H1 (cell line): ENCODE data around the gene GADL1. TPM values are rescaled to one million over a fixed set of nuclear protein-coding genes. Genes with fewer than 3 reads are reported as not detected.

Experiments used
- CTCF ChIA-PET: fragments of 300-600 bp; sonication (Branson Sonifier 250); formaldehyde crosslinking; loops from one replicate; lab custom pipeline; 2021; ENCODE audit not compliant: partially characterized antibody; lab: Charles Lee
- POLR2A ChIA-PET: fragments of 300-600 bp; sonication (Branson Sonifier 250); formaldehyde crosslinking; loops from one replicate; lab custom pipeline; 2021; ENCODE audit warnings: inconsistent platforms; ENCODE audit not compliant: partially characterized antibody; lab: Charles Lee
- DNase-seq, 2 experiments: peaks; one replicate each; pipeline versions ENCODE4 v3.0.0 to v3.0.0-alpha.2; 2010 to 2022; ENCODE audit warnings: low spot score in 2 of 2, low read depth in 1 of 2, mixed read lengths in 1 of 2
- FAIRE-seq: peaks from 2 replicates; lab custom pipeline; 2011; peaks lifted over from hg19 to GRCh38; lab: Jason Lieb, UNC
- H2AFZ ChIP-seq: 2 replicates; pipeline ENCODE4 v1.8.1; 2012; ENCODE audit warnings: low read length, inconsistent platforms
- H2AK5ac ChIP-seq: 2 replicates; pipeline ENCODE4 v1.6.1; 2013; ENCODE audit warnings: low read depth, low read length
- H2BK120ac ChIP-seq: replicated peaks from 2 replicates; pipeline ENCODE3; 2013; ENCODE audit warnings: low read depth, low read length, inconsistent platforms
- H2BK12ac ChIP-seq: 2 replicates; pipeline ENCODE4 v1.6.1; 2013; ENCODE audit warnings: low read depth, low read length
- H2BK15ac ChIP-seq: 2 replicates; pipeline ENCODE4 v1.6.1; 2013; ENCODE audit warnings: low read length
- H2BK20ac ChIP-seq: 2 replicates; pipeline ENCODE4 v1.6.1; 2013; ENCODE audit warnings: low read length
- H2BK5ac ChIP-seq: 2 replicates; pipeline ENCODE4 v1.6.1; 2013; ENCODE audit warnings: low read depth, low read length
- H3K14ac ChIP-seq: 2 replicates; pipeline ENCODE4 v1.6.1; 2013; ENCODE audit warnings: inconsistent platforms; ENCODE audit not compliant: insufficient read length
- H3K18ac ChIP-seq: 2 replicates; pipeline ENCODE4 v1.6.1; 2013; ENCODE audit warnings: low read length; ENCODE audit errors: extremely low read depth
- H3K23ac ChIP-seq: 2 replicates; pipeline ENCODE4 v1.6.1; 2013; ENCODE audit warnings: inconsistent platforms; ENCODE audit not compliant: insufficient read length
- H3K23me2 ChIP-seq: 2 replicates; pipeline ENCODE4 v1.6.1; 2013; ENCODE audit warnings: low read depth, low read length
- H3K27ac ChIP-seq: 2 replicates; pipeline ENCODE4 v1.6.1; 2011; ENCODE audit warnings: low read depth, low read length, inconsistent platforms
- H3K27me3 ChIP-seq, 4 experiments: replicated peaks in 1 of 4; 1 replicate in 1 of 4; 2 replicates in 3 of 4; pipeline versions ENCODE4 v1.6.1 to v1.8.1; 2011 to 2013; ENCODE audit warnings: low read length in 3 of 4, mild to moderate bottlenecking in 3 of 4, inconsistent platforms in 2 of 4, mixed read lengths in 2 of 4, moderate library complexity in 1 of 4; ENCODE audit not compliant: control insufficient read depth in 3 of 4, insufficient read depth in 3 of 4; ENCODE audit errors: extremely low read depth in 1 of 4
- H3K36me3 ChIP-seq, 4 experiments: 2 replicates each; pipeline versions ENCODE4 v1.6.1 to v1.8.1; 2011 to 2013; ENCODE audit warnings: mild to moderate bottlenecking in 4 of 4, low read length in 3 of 4, moderate library complexity in 2 of 4, control low read depth in 1 of 4, inconsistent platforms in 1 of 4; ENCODE audit not compliant: insufficient read depth in 4 of 4, control insufficient read depth in 2 of 4
- H3K4ac ChIP-seq: replicated peaks from 2 replicates; pipeline ENCODE3; 2013; ENCODE audit warnings: low read length, low read depth, mixed read lengths, inconsistent platforms; ENCODE audit not compliant: insufficient read length
- H3K4me1 ChIP-seq, 4 experiments: replicated peaks in 1 of 4; 1 replicate in 1 of 4; 2 replicates in 3 of 4; pipeline versions ENCODE4 v1.6.1 to v1.8.1; 2011 to 2013; ENCODE audit warnings: low read length in 3 of 4, inconsistent platforms in 2 of 4, mixed read lengths in 1 of 4; ENCODE audit not compliant: insufficient read depth in 4 of 4, control insufficient read depth in 3 of 4
- H3K4me2 ChIP-seq, 2 experiments: 2 replicates each; pipeline versions ENCODE4 v1.6.1 to v1.8.1; 2011 to 2013; ENCODE audit warnings: low read depth in 2 of 2, low read length in 2 of 2, control low read depth in 1 of 2, inconsistent platforms in 1 of 2, mild to moderate bottlenecking in 1 of 2; ENCODE audit not compliant: insufficient read depth in 1 of 2
- H3K4me3 ChIP-seq, 4 experiments: fragments of 200-600, 300-600 bp in 1 of 4; sonication (generic), shearing (Covaris generic), sonication (Bioruptor Twin) in 1 of 4; 2 replicates each; pipeline versions ENCODE4 v1.5.1 to v1.8.1; 2011 to 2016; ENCODE audit warnings: low read length in 4 of 4, low read depth in 3 of 4, control low read depth in 2 of 4, inconsistent platforms in 2 of 4, mild to moderate bottlenecking in 2 of 4, mixed read lengths in 1 of 4, moderate library complexity in 1 of 4; ENCODE audit not compliant: insufficient read depth in 2 of 4; ENCODE audit errors: extremely low read depth in 1 of 4
- H3K56ac ChIP-seq: replicated peaks from 2 replicates; pipeline ENCODE3; 2013; ENCODE audit warnings: low read depth, mild to moderate bottlenecking, mixed read lengths, low read length, inconsistent platforms; ENCODE audit not compliant: insufficient read length
- H3K79me1 ChIP-seq: 2 replicates; pipeline ENCODE4 v1.6.1; 2013; ENCODE audit warnings: low read depth, low read length, control low read depth
- H3K79me2 ChIP-seq, 2 experiments: 2 replicates each; pipeline versions ENCODE4 v1.6.1 to v1.8.1; 2012 to 2013; ENCODE audit warnings: low read length in 2 of 2, mild to moderate bottlenecking in 2 of 2, inconsistent platforms in 1 of 2; ENCODE audit not compliant: insufficient read depth in 2 of 2, control insufficient read depth in 1 of 2
- H3K9ac ChIP-seq, 4 experiments: replicated peaks in 1 of 4; 1 replicate in 1 of 4; 2 replicates in 3 of 4; pipeline versions ENCODE4 v1.6.1 to v1.8.1; 2011 to 2013; ENCODE audit warnings: low read depth in 3 of 4, low read length in 3 of 4, control low read depth in 2 of 4, mild to moderate bottlenecking in 2 of 4, moderate library complexity in 2 of 4, inconsistent platforms in 1 of 4; ENCODE audit errors: extremely low read depth in 1 of 4
- H3K9me3 ChIP-seq, 2 experiments: 2 replicates each; pipeline versions ENCODE4 v1.6.1 to v1.8.1; 2012 to 2013; ENCODE audit warnings: mild to moderate bottlenecking in 2 of 2, moderate library complexity in 2 of 2, control low read depth in 1 of 2, inconsistent platforms in 1 of 2, low read depth in 1 of 2, low read length in 1 of 2, mixed read lengths in 1 of 2; ENCODE audit not compliant: insufficient read depth in 2 of 2
- H4K20me1 ChIP-seq, 2 experiments: replicated peaks in 1 of 2; 2 replicates each; pipeline versions ENCODE3 to v1.8.1; 2011 to 2013; ENCODE audit warnings: inconsistent platforms in 2 of 2, low read length in 2 of 2, mild to moderate bottlenecking in 1 of 2; ENCODE audit not compliant: insufficient read depth in 2 of 2, control insufficient read depth in 1 of 2
- H4K5ac ChIP-seq: 2 replicates; pipeline ENCODE4 v1.6.1; 2013; ENCODE audit warnings: low read length, low read depth, mixed read lengths, inconsistent platforms; ENCODE audit not compliant: insufficient read length
- H4K8ac ChIP-seq: 2 replicates; pipeline ENCODE4 v1.8.0; 2013; ENCODE audit warnings: mild to moderate bottlenecking, moderate library complexity, low read length, inconsistent platforms; ENCODE audit not compliant: insufficient read depth; ENCODE audit errors: extremely low read depth
- H4K91ac ChIP-seq: replicated peaks from 2 replicates; pipeline ENCODE3; 2013; ENCODE audit warnings: low read length, mixed read lengths, inconsistent platforms; ENCODE audit not compliant: insufficient read length
- EP300 ChIP-seq, 2 experiments: IDR thresholded peaks; 1 replicate in 1 of 2; 2 replicates in 1 of 2; pipeline ENCODE4 v1.6.1; 2011 to 2012; ENCODE audit warnings: low read depth in 2 of 2, low read length in 2 of 2, mild to moderate bottlenecking in 2 of 2, borderline replicate concordance in 1 of 2, inconsistent platforms in 1 of 2, moderate library complexity in 1 of 2
- RAD21 ChIP-seq, 2 experiments: IDR thresholded peaks in 1 of 2; conservative IDR thresholded peaks in 1 of 2; 2 replicates each; pipeline ENCODE4 v1.6.1; 2011; ENCODE audit warnings: low read depth in 2 of 2, low read length in 2 of 2, improper control_type of control experiment in 1 of 2, inconsistent platforms in 1 of 2, mild to moderate bottlenecking in 1 of 2, moderate library complexity in 1 of 2
- WGBS, 2 experiments: shearing (Covaris generic) in 1 of 2; methylation state at CpG; one replicate each; pipeline versions ENCODE4 v1.1.6 to v1.1.7; 2013 to 2015; ENCODE audit warnings: low lambda C conversion rate in 2 of 2, mixed read lengths in 2 of 2, inconsistent platforms in 1 of 2, low coverage in 1 of 2, missing lambda C conversion rate in 1 of 2; ENCODE audit not compliant: insufficient replicate concordance in 2 of 2, insufficient coverage in 1 of 2, insufficient read length in 1 of 2; ENCODE audit errors: extremely low coverage in 1 of 2, missing lambda C conversion rate in 1 of 2; 5-methylcytosine and 5-hydroxymethylcytosine counted together
- polyA plus RNA-seq, 7 experiments: library from polyadenylated mRNA; depleted of rRNA in 3 of 7; stranded (reverse) in 5 of 7; unstranded in 2 of 7; fragments of >200 nt in 5 of 7; fragments of 200-250 nt in 2 of 7; gene quantifications; 1 replicate in 5 of 7; 2 replicates in 1 of 7; 4 replicates in 1 of 7; pipeline versions ENCODE4 v1.2.1 to v1.2.3, GENCODE V29; 2011 to 2013; ENCODE audit warnings: missing spikeins in 2 of 7, mixed read lengths in 2 of 7
- total RNA-seq: library from RNA; stranded (reverse); fragmentation: NEBNext Ultra II Directional; extraction: Animal tissue kit (Norgen Biotek cat#: 25700); gene quantifications from 2 replicates; pipeline ENCODE4 v1.2.1, GENCODE V29; 2021

Gene GADL1
- total and polyA plus RNA-seq, 2 of the 8 experiments (the other 6 are each of a cell fraction or from before 2014, with no cell fraction given), result 0.03 to 0.30 TPM

DNA sequence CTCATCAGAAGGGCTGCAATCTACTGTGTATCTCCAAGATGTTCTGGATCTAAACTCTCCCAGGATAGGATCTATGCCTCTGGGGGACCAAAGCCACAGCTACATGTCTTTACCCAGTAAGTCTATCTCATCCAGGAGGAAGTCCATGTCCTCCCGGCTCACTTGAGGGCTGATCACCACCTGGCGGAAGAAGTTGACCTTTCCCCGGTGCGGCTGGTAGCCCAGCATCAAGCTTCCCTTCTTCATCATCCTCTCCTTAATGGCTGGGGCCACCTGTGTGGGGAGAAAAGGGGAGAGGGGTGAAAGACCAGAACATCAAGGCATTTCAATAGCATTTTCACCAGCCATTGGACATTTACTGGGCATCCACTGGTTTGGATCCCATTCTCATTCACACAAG lies 166.3 kb downstream of the GADL1 start:
- H3K36me3 ChIP-seq, result no peaks in the 10 kb centered on the region

More for the DNA sequence above, 166.3 kb downstream of the GADL1 start:
- Histone ChIP-seq H4K91ac (no peak overlapping the region), H3K4me2 (no peak overlapping the region), H2BK15ac (no peak overlapping the region), H3K4me1 (no peaks in the 10 kb centered on the region), H2AFZ (no peak overlapping the region), H4K5ac (no peak overlapping the region), H3K9me3 (no peaks in the 10 kb centered on the region), H3K56ac (no peak overlapping the region), H4K8ac (no peak overlapping the region), H3K14ac (no peak overlapping the region), H4K20me1 (no peaks in the 10 kb centered on the region), H3K4ac (no peak overlapping the region), H2BK20ac (no peak overlapping the region), H3K79me2 (no peaks in the 10 kb centered on the region), H3K9ac (no peak overlapping the region), H3K23me2 (no peaks in the 10 kb centered on the region; the same call in 1 of the 2 replicates), H2BK120ac (no peak overlapping the region), H3K23ac (no peak overlapping the region), H3K27me3 (peaks cover 0 to 2% (median 0%) of the 10 kb centered on the region in 4 experiments; a peak in 1 of 7 replicates), H3K18ac (no peak overlapping the region), H3K27ac (no peak overlapping the region), H2AK5ac (no peak overlapping the region), H2BK12ac (no peak overlapping the region), H3K4me3 (no peak overlapping the region), H2BK5ac (no peak overlapping the region), H3K79me1 (no peaks in the 10 kb centered on the region)
- FAIRE-seq (no peak), DNase-seq (no peak)
- ChIA-PET POLR2A (no interaction called here), CTCF (interaction anchor here (0.9 to 1.2 kb wide), 2 partner anchors 10 to 12 kb away, joined by 3 to 4 read pairs; no protein-coding TSS in a partner anchor)
- TF ChIP-seq EP300 (IDR thresholded peaks at IDR 0.05; ENCODE audit: borderline replicate concordance in 1 of 2, low read depth in 2 of 2, low read length in 2 of 2) (no peak), RAD21 (IDR thresholded peaks at IDR 0.05 in 1 of 2, conservative IDR thresholded peaks at IDR 0.05 in 1 of 2; ENCODE audit: low read depth in 2 of 2, low read length in 2 of 2) (peak; percentile 14 to 25; a peak in 2 of 4 replicates)
- WGBS, 2 experiments, result 100% methylated on average over 4 of the region's 4 CpGs; no CpG with 5 or more reads in 1 of the 2 experiments
